HG02938 (cell line): ENCODE results near the gene DNAH1.
"Not testable (repeated sequence)": the region's sequence is repeated elsewhere in the genome, so short reads cannot be mapped to it uniquely, and the experiment has no call there.

Experiments
- ATAC-seq: cut with Tn5 transposase; IDR thresholded peaks from one replicate; pipeline ENCODE4 v1.9.1; 2021; ENCODE audit warnings: mild to moderate bottlenecking, moderate library complexity; ENCODE audit not compliant: unreplicated experiment

The DNAH1 gene

GRCh38 chr3:52331091-52331490, 15.0 kb downstream of the DNAH1 start:
- no peak for ATAC-seq

GRCh38 chr3:52331906-52332305, 15.8 kb downstream of the DNAH1 start:
- no peak for ATAC-seq

- ATAC-seq = no peak
Observed at GRCh38 chr3:52333869-52334557, 17.9 kb downstream of the DNAH1 start.

GRCh38 chr3:52338131-52338530, 22.0 kb downstream of the DNAH1 start:
- not testable (repeated sequence) for ATAC-seq

GRCh38 chr3:52339612-52340011, 23.5 kb downstream of the DNAH1 start:
- no peak for ATAC-seq

- no peak for ATAC-seq
Observed at GRCh38 chr3:52341123-52341522, 25.0 kb downstream of the DNAH1 start.

- ATAC-seq = no peak
Observed at GRCh38 chr3:52343946-52344600, 28.0 kb downstream of the DNAH1 start.

GRCh38 chr3:52345521-52346109, 29.5 kb downstream of the DNAH1 start:
- no peak for ATAC-seq

- no peak for ATAC-seq
Observed at GRCh38 chr3:52346623-52347530, 30.8 kb downstream of the DNAH1 start.

GRCh38 chr3:52347716-52348635, 31.9 kb downstream of the DNAH1 start:
- ATAC-seq = no peak

GRCh38 chr3:52349131-52349530, 33.0 kb downstream of the DNAH1 start:
- ATAC-seq = no peak

- ATAC-seq = no peak
Observed at GRCh38 chr3:52349611-52350395, 33.7 kb downstream of the DNAH1 start.

GRCh38 chr3:52350416-52350815, 34.3 kb downstream of the DNAH1 start:
- ATAC-seq = no peak

- ATAC-seq = no peak
Observed at GRCh38 chr3:52350981-52351761, 35.1 kb downstream of the DNAH1 start.

- ATAC-seq = no peak
Observed at GRCh38 chr3:52351762-52352368, 35.7 kb downstream of the DNAH1 start.

GRCh38 chr3:52352566-52352965, 36.4 kb downstream of the DNAH1 start:
- ATAC-seq = no peak

GRCh38 chr3:52353291-52353855, 37.3 kb downstream of the DNAH1 start:
- no peak for ATAC-seq

GRCh38 chr3:52354676-52355075, 38.6 kb downstream of the DNAH1 start:
- ATAC-seq = no peak
